Activated gamma-delta T cell treated with Interleukin-2 at 50 U/mL for 16 hours (primary cell): ENCODE results near the gene AIFM3.

Experiments used
- DNase-seq: peaks from one replicate; pipeline ENCODE4 v3.0.0-alpha.2; 2020

Gene AIFM3

DNA sequence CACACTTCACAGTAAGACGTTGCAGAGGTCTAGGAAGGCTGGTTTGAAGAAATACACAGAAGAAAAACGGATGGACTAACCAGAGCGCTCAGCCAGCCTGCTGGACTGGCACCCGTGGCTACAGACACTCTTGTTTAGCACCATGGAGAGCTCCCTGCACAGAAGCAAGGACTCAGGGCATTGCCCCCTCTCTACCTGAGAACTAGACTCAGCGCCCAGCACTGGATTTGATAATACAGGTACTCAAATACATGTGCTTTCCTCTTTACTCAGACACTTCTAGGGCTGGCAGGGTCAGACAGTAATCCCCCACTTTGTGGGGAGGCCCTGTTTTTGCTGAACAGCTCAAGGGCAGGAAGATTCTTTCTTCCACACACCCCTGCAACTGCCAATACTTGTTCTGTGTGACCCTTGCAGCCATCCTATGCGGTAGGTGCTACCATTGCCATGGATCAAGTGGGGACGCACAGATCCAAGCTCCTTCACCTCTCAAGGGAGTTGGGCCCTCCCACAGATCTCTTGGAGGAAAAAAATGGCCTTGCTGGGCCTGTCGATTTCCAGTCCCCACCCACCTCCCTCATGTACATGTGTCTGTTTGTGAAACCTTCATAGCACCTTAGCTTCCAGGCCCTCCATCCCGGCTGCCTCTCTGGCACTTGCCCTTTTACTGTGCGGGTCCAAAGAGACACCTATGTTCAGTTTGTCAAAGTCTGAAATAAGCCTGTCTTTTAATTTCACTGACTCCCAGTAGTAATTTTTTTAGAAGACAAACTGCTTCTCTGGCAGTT, 42.8 kb downstream of the AIFM3 start:
- no peak for DNase-seq

DNA sequence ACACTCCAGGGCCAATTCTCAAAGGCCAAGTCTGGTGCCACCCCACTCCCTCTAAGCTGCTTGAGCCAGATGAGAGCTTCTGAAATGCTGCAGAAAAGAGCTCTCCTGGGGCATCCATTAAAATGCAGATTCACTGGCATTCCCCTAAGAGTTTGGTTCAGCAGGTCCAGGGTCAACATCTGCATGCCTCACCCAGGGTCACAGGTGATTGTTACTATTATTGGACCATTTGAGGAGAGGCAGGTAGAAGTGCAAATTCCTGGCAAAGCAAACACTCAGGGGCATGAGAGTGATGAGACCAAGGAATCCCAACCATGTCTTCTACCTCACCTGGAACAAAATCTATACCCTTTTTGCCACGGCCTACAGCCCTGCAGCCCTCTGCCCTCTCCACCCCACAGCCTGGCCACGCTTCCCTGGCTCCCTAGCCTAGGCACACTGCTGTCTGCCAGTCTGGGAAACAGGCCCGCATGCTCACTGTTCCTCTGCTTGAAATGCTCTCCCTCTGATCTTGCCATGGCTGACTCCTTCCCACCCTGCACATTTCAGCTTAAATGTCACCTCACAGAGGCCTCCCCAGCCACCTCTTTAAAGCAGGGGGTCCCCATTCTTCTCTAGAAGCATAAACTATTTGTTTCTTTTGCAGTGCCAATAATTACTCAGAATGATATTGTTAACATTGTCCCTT, 43.5 kb downstream of the AIFM3 start:
- DNase-seq, result no peak

DNA sequence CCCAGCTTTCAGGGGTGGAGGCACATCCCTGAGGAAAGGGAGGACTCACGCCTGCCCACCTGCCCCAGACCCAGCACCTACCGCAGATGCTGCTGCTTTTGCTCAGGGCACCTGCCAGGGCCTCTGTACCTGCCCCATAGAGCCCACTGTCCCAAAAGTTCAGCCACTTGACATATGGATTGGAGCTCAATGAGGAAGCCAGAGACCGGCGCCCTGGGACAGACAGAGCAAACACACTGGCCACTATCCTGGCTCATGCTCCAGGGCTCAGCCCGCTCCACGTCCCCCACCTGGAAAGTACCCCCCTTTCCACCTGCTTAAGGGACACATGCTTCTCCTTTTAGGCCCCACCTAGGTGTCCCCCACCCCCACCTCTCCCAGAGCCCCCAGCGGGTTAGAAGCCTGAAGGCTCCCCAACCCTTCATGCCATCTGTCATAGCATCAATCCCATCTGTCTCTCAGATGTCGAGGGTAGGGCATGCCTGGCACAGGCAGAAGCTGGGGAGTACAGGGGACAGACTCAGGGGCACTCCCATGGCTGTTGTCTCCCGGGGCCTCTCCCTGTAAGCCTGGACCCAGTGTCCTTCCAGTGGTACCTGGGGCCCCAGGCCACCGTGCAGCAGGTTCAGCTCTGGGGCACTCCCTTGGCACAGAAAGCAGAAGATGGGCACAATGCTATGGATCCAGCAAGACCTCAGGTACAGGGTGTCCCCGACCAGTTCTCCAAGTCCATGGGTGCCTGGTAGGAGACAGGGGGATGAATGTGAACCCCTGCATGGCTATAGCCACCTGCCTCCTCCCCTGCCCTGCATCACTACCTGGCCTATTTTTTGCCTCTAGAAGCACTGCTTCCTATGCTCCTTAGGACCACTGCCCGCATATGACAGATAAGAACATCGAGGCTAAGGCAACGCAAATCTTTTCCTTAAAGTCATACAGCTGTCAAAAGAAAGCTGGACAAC, 45.7 kb downstream of the AIFM3 start:
- DNase-seq, result no peak

- DNase-seq, result no peak
These were observed 46.7 kb downstream of the AIFM3 start for GRCh38 chr22:21013657-21014201.

- peak; percentile 87 for DNase-seq
These were observed 47.2 kb downstream of the AIFM3 start for GRCh38 chr22:21014202-21014725.

DNA sequence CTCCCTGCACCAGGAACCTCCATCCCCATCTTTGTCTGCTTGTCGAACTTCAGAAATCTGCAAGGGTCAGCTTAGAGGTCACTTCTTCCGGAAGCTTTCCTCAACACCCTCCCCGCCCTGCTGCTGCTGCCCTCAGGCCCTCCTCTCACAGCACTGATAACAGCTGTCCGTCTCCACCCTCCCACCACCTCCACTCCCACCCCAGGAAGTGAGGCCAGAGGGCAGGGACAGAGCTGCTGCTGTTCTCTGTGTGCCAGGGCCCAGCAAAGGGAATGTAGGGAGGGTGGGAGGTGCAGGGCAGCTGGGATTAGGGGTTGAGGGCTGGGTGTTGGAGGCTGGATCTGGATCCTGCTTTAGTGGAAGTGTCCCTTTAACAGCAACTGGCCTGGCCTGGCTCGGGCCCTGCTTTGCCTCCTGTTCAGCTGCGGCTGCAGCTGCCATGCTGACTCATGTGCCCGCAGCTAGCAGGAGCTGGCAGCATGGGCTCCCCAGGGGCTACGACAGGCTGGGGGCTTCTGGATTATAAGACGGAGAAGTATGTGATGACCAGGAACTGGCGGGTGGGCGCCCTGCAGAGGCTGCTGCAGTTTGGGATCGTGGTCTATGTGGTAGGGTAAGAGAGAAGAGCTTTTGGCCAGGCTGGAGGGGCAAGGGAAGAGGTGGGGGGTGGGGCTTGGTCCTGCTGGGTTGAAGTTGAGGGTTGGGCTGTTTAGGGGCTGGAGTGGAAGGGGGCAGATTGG, 47.8 kb downstream of the AIFM3 start, which contains the start of gene P2RX6:
TSS of gene P2RX6 (plus strand) at position 440 of the 740 bp plus-strand sequence. CDS start at position 450, 10 bp downstream.
- no peak for DNase-seq

- no peak for DNase-seq
These were observed 48.5 kb downstream of the AIFM3 start for GRCh38 chr22:21015466-21016006.

- DNase-seq, result no peak
These were observed 49.8 kb downstream of the AIFM3 start for GRCh38 chr22:21016644-21017420.

GRCh38 chr22:21018314-21018713, 51.3 kb downstream of the AIFM3 start:
- no peak for DNase-seq

- no peak for DNase-seq
These were observed 53.9 kb downstream of the AIFM3 start for GRCh38 chr22:21020802-21021429.

GRCh38 chr22:21022507-21022906, 55.5 kb downstream of the AIFM3 start:
- DNase-seq, result no peak

DNA sequence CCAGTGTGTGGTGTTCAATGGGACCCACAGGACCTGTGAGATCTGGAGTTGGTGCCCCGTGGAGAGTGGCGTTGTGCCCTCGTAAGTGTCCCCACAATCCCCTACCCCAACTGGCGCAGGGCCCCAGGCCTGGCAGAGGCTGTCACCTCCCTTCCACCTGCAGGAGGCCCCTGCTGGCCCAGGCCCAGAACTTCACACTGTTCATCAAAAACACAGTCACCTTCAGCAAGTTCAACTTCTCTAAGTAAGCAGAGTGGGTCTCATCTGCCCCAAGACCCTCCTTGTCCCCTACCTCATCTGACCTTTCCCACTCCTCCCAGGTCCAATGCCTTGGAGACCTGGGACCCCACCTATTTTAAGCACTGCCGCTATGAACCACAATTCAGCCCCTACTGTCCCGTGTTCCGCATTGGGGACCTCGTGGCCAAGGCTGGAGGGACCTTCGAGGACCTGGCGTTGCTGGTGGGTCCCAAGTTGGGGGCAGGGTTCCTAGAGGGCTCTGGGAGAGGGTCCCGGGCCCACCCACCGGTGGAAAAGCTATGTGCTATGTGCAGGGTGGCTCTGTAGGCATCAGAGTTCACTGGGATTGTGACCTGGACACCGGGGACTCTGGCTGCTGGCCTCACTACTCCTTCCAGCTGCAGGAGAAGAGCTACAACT, 56.0 kb downstream of the AIFM3 start:
- DNase-seq, result no peak

DNA sequence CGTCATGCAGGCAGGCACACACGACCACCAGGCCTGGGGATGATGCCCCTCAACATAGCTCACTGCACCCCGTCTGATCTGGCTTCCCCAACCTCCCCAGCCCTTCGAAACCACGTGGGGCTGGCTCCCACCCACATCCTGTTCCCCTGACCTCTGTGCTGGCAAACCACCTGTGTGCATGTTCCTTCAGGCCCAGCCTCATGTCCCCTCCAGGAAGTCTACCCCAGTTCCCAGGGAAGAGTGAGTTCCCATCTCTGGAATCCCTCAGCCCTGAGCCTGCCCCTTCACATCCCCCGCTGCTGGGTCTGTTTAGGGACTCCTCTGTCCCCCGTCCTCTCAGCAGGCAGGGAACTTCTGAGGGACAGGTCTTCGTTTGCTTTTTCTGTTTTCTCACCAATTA, 58.2 kb downstream of the AIFM3 start:
- DNase-seq, result peak; percentile 34

DNA sequence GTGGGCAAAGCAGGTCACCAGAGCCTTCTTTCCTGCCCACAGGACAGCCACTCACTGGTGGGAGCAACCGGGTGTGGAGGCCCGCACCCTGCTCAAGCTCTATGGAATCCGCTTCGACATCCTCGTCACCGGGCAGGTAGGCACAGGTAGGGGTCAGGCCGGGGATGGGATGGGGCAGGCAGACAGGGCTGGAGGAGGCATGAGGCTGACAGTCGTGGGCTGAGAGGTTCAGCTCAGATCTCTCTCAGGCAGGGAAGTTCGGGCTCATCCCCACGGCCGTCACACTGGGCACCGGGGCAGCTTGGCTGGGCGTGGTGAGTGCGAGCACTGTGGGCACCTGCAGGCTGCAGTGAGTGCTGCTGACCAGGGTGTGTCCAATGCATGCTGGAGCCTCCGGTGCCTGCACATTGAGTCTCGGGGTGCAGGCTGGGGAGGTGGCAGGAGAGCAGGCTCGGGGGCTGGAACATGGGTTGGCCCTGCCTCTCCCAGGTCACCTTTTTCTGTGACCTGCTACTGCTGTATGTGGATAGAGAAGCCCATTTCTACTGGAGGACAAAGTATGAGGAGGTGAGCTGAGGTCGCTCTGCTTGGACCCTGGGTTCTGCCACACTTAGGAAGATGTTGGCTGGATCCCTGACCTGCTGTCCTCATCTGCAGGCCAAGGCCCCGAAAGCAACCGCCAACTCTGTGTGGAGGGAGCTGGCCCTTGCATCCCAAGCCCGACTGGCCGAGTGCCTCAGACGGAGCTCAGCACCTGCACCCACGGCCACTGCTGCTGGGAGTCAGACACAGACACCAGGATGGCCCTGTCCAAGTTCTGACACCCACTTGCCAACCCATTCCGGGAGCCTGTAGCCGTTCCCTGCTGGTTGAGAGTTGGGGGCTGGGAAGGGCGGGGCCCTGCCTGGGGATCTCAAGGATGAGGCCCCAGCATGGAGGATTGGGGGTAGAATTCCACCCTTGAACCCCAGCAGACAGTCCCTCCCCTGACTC, 59.0 kb downstream of the AIFM3 start:
- no peak for DNase-seq

DNA sequence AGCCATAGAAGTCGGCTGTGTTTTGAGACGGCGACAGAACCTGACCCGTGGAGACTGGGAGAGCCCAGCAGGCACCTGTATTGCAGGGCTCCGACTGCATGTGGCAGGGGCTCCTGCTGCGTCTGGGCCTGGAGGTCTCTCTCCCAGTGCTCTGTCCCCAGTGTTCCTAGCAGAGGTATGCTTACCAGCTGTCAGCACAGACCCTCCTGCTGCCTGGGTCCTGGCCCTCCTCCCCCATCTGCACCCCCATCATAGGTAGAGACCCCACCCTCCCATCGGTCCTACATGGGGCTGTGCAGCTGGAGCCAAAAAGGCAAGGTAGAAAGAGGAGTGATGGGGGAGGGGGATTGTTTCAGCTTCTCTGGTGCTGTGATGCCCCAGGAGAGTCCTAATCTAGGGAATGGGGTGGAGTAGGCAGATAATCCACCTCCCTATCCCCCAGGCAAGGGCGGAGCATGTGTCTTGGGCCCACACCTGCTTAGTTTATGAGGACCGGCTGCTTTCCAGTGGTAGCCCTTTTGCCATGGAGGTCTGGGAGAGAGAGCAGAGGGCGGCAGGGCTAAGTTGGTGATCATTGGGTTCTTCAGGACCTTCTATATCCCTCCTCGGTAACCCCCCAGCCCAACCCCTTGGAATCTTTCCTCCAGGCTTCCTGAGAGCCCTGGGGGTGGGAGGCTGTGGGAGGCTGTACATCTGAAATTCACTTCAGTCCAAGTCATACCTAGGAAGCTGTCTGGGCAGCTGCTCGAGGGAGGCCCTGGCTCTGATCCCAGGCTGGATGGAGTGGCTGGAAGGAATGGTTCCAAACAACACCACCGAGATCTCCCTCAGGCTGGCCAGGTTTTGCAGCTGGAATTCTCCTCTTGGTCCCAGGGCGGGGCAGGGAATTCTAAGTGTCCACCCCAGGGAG, 60.0 kb downstream of the AIFM3 start:
- DNase-seq, result no peak

DNA sequence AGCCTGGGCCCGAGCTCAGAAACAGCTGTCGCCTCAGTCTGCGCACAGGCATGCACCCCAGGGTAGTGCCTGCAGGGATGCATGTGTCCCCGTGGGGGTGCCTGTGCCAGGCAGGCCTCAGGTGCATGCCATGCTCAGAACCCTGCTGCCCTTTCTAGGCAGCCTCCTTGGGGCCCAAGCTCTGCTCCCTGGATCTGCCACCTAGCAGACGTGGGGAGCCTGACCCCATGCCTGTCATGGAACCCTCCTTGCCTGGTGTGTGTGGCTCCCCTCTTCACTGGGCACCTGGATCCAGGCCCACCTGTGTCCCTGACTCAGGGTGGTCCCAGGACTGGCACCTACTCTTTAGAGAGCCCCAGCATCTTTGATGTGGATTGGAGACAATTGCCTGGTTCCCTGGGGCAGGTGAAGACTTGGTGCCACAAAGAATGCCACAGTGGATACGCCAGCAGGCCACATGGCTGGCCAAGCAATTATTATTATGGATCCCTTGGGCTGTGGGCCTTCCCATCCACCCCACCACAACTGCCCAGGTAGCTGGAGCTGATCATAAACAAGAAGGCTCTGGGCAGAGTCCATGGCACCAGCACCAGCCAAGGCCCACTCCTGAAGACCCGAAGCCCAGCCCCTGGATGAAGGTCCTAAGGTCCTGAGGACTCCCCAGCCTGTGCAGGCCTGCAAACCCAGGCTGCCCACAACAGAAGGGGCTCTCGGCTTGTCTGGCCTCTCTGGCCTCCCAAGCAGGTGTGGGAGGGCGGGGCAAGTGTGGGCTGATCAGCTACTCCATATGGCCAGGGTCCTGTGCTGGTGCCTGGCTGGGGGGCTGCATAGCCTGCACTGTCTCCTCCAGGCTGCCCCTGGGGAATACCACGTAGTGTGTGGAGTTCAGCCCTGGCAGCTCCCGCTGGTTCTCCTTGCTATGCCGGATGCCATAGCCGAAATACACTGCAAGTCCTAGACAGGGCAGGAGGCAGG, 61.5 kb downstream of the AIFM3 start:
- no peak for DNase-seq
